Dendritic cell treated with granulocyte-macrophage colony-stimulating factor and Interleukin-4, amounts not matched to agents 40 ng/mL and 50 ng/mL, for 4 days (primary cell): ENCODE measurements around the gene BAZ2B.

Experiments used
- H3K27ac Mint-ChIP-seq: one replicate; pipeline ENCODE4 v1.8.0; 2022; ENCODE audit warnings: mild to moderate bottlenecking, mixed read lengths
- H3K27me3 Mint-ChIP-seq: one replicate; pipeline ENCODE4 v1.8.0; 2022; ENCODE audit warnings: mild to moderate bottlenecking, mixed read lengths
- H3K36me3 Mint-ChIP-seq: one replicate; pipeline ENCODE4 v1.8.0; 2022; ENCODE audit warnings: low read depth, mixed read lengths
- H3K4me1 Mint-ChIP-seq: one replicate; pipeline ENCODE4 v1.8.0; 2022; ENCODE audit warnings: low read depth, mixed read lengths
- H3K4me3 Mint-ChIP-seq: one replicate; pipeline ENCODE4 v1.8.0; 2022; ENCODE audit warnings: mild to moderate bottlenecking, moderate library complexity, mixed read lengths
- H3K9me3 Mint-ChIP-seq: one replicate; pipeline ENCODE4 v1.8.0; 2022; ENCODE audit warnings: mixed read lengths
- intact Hi-C: fragments of 100-400 bp; cut with micrococcal nuclease; formaldehyde crosslinking; loops from one replicate; pipeline ENCODE4 v1.15.0; 2022

Gene BAZ2B

GRCh38 chr2:159290289-159290907 lies 325.9 kb downstream of the BAZ2B start:
- Mint-ChIP-seq H3K27me3 (no peaks in the 10 kb centered on the region), H3K27ac (no peak overlapping the region)

GRCh38 chr2:159287733-159288132 lies 328.6 kb downstream of the BAZ2B start:
- Mint-ChIP-seq H3K4me3 (no peak overlapping the region), H3K36me3 (peaks cover 9% of the 10 kb centered on the region), H3K27ac (peak overlapping the region; percentile 91), H3K27me3 (no peaks in the 10 kb centered on the region), H3K4me1 (peaks cover 32% of the 10 kb centered on the region), H3K9me3 (no peaks in the 10 kb centered on the region)
- intact Hi-C loops, result no loop called here

More at GRCh38 chr2:159290289-159290907, 325.9 kb downstream of the BAZ2B start:
- Mint-ChIP-seq H3K36me3 (peaks cover 7% of the 10 kb centered on the region), H3K4me3 (no peak overlapping the region), H3K9me3 (no peaks in the 10 kb centered on the region), H3K4me1 (peaks cover 24% of the 10 kb centered on the region)
- intact Hi-C loops, result no loop called here

- Mint-ChIP-seq H3K36me3 (peaks cover 18% of the 10 kb centered on the region), H3K4me3 (peak overlapping the region; percentile 83), H3K27ac (peak overlapping the region; percentile 91), H3K9me3 (no peaks in the 10 kb centered on the region), H3K4me1 (peaks cover 32% of the 10 kb centered on the region), H3K27me3 (no peaks in the 10 kb centered on the region)
- intact Hi-C loops, result no loop called here
Observed at GRCh38 chr2:159286709-159287441, 329.5 kb downstream of the BAZ2B start.

GRCh38 chr2:159285929-159286708 lies 330.2 kb downstream of the BAZ2B start, which contains the start of gene WDSUB1:
WDSUB1 (minus strand) TSS chr2:159286703; CDS start chr2:159283069, 3,634 bp downstream.
- no peaks in the 10 kb centered on the region for H3K27me3 Mint-ChIP-seq
- peak within 1 kb of the TSS; percentile 91 for H3K27ac Mint-ChIP-seq
- peaks cover 24% of the 10 kb centered on the region for H3K36me3 Mint-ChIP-seq
- peaks cover 32% of the 10 kb centered on the region for H3K4me1 Mint-ChIP-seq
- intact Hi-C loops, result no loop called here
- H3K9me3 Mint-ChIP-seq, result no peaks in the 10 kb centered on the region
- H3K4me3 Mint-ChIP-seq, result peak within 1 kb of the TSS; percentile 83

- H3K4me3 Mint-ChIP-seq, result peak overlapping the region; percentile 83
- H3K9me3 Mint-ChIP-seq, result no peaks in the 10 kb centered on the region
- intact Hi-C loops, result no loop called here
- peak overlapping the region; percentile 91 for H3K27ac Mint-ChIP-seq
- H3K36me3 Mint-ChIP-seq, result peaks cover 24% of the 10 kb centered on the region
- H3K27me3 Mint-ChIP-seq, result no peaks in the 10 kb centered on the region
- peaks cover 26% of the 10 kb centered on the region for H3K4me1 Mint-ChIP-seq
Observed at GRCh38 chr2:159285433-159285832, 330.9 kb downstream of the BAZ2B start.

- Mint-ChIP-seq H3K27ac (no peak overlapping the region), H3K4me3 (no peak overlapping the region), H3K9me3 (no peaks in the 10 kb centered on the region), H3K4me1 (peaks cover 21% of the 10 kb centered on the region), H3K36me3 (peaks cover 27% of the 10 kb centered on the region), H3K27me3 (no peaks in the 10 kb centered on the region)
- intact Hi-C loops, result no loop called here
Observed at GRCh38 chr2:159283529-159283928, 332.8 kb downstream of the BAZ2B start.

- Mint-ChIP-seq H3K4me3 (no peak overlapping the region), H3K4me1 (peaks cover 13% of the 10 kb centered on the region), H3K27ac (no peak overlapping the region), H3K9me3 (no peaks in the 10 kb centered on the region), H3K36me3 (peaks cover 26% of the 10 kb centered on the region), H3K27me3 (no peaks in the 10 kb centered on the region)
- intact Hi-C loops, result no loop called here
Observed at GRCh38 chr2:159281002-159281401, 335.3 kb downstream of the BAZ2B start.

GRCh38 chr2:159279700-159280099 lies 336.6 kb downstream of the BAZ2B start:
- H3K4me3 Mint-ChIP-seq, result no peak overlapping the region
- H3K4me1 Mint-ChIP-seq, result peaks cover 3% of the 10 kb centered on the region
- no peak overlapping the region for H3K27ac Mint-ChIP-seq
- H3K36me3 Mint-ChIP-seq, result peaks cover 31% of the 10 kb centered on the region
- intact Hi-C loops, result no loop called here
- no peaks in the 10 kb centered on the region for H3K9me3 Mint-ChIP-seq
- no peaks in the 10 kb centered on the region for H3K27me3 Mint-ChIP-seq

GRCh38 chr2:159275111-159275510 lies 341.2 kb downstream of the BAZ2B start:
- no peaks in the 10 kb centered on the region for H3K27me3 Mint-ChIP-seq
- intact Hi-C loops, result no loop called here
- no peaks in the 10 kb centered on the region for H3K9me3 Mint-ChIP-seq
- no peak overlapping the region for H3K27ac Mint-ChIP-seq
- H3K36me3 Mint-ChIP-seq, result peaks cover 46% of the 10 kb centered on the region
- H3K4me1 Mint-ChIP-seq, result no peaks in the 10 kb centered on the region
- no peak overlapping the region for H3K4me3 Mint-ChIP-seq

GRCh38 chr2:159272156-159272555 lies 344.2 kb downstream of the BAZ2B start:
- Mint-ChIP-seq H3K27me3 (no peaks in the 10 kb centered on the region), H3K27ac (no peak overlapping the region), H3K4me1 (peaks cover 6% of the 10 kb centered on the region), H3K9me3 (no peaks in the 10 kb centered on the region), H3K4me3 (no peak overlapping the region), H3K36me3 (peaks cover 61% of the 10 kb centered on the region)
- intact Hi-C loops, result no loop called here

- Mint-ChIP-seq H3K9me3 (no peaks in the 10 kb centered on the region), H3K27ac (no peak overlapping the region), H3K4me3 (no peak overlapping the region), H3K36me3 (peaks cover 72% of the 10 kb centered on the region), H3K4me1 (peaks cover 6% of the 10 kb centered on the region), H3K27me3 (no peaks in the 10 kb centered on the region)
- intact Hi-C loops, result no loop called here
Observed at GRCh38 chr2:159270744-159271379, 345.5 kb downstream of the BAZ2B start.
